ENCODE data around the gene RAB11FIP3. TPM values are rescaled to one million over a fixed set of nuclear protein-coding genes. Genes with fewer than 3 reads are reported as not detected.
A peak's percentile ranks its signal among the peaks of the same experiment; 100 is the strongest.
"Not testable (repeated sequence)": the region's sequence is repeated elsewhere in the genome, so short reads cannot be mapped to it uniquely, and the experiment has no call there.

Gene RAB11FIP3, protein sequence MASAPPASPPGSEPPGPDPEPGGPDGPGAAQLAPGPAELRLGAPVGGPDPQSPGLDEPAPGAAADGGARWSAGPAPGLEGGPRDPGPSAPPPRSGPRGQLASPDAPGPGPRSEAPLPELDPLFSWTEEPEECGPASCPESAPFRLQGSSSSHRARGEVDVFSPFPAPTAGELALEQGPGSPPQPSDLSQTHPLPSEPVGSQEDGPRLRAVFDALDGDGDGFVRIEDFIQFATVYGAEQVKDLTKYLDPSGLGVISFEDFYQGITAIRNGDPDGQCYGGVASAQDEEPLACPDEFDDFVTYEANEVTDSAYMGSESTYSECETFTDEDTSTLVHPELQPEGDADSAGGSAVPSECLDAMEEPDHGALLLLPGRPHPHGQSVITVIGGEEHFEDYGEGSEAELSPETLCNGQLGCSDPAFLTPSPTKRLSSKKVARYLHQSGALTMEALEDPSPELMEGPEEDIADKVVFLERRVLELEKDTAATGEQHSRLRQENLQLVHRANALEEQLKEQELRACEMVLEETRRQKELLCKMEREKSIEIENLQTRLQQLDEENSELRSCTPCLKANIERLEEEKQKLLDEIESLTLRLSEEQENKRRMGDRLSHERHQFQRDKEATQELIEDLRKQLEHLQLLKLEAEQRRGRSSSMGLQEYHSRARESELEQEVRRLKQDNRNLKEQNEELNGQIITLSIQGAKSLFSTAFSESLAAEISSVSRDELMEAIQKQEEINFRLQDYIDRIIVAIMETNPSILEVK
- total RNA-seq (10 to 100 TPM; 22.0 to 41.3 (median 29.7) TPM), polyA plus RNA-seq (10 to 100 TPM; 42.4 to 67.4 TPM)

DNA sequence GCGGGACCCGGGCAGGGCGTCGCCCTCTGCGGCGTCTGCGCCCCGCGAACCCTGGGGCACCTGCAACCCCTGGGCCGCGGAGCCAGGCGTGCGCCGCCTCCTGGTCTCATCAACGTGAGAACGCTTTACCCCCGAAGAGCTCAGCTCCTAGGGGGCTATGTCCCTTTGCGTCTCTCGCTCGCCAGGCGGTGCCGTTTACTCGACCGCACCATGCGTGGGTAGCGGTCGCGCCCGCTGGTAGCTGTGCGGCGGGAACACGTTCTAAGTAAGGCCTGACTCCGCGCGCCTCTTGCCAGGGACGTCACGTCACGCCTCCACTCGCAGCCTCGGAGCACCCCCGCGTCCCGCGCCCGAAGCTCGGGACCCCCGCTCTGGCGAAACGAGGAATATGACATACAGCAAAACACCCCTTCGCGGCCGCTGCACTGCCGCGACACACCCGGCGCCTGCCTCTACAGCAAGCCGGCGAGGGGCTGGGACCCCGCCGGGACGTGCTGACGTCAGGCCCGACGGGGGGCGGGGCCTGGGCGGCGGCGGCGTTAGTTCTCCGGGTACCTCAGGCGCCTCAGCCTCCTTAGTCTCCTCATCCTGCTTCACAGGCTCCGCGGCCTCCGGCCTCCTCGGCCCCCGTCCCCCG, at the start of gene RAB11FIP3:
Gene RAB11FIP3, plus strand, starts transcription at position 568 of the 637 bp plus-strand sequence. CDS start 358 bp downstream, outside the sequence.
- no peaks in the 10 kb centered on the region for H3K9me3 ChIP-seq
- no peaks in the 10 kb centered on the region for H3K36me3 ChIP-seq
- peak; percentile 72 to 91 (median 82) for DNase-seq
- peak within 1 kb of the TSS; percentile 80 to 93 (median 87) for H3K27ac ChIP-seq
- no peak for FAIRE-seq
- no peaks in the 10 kb centered on the region for H3K27me3 ChIP-seq
- TF ChIP-seq, protein P1, sequence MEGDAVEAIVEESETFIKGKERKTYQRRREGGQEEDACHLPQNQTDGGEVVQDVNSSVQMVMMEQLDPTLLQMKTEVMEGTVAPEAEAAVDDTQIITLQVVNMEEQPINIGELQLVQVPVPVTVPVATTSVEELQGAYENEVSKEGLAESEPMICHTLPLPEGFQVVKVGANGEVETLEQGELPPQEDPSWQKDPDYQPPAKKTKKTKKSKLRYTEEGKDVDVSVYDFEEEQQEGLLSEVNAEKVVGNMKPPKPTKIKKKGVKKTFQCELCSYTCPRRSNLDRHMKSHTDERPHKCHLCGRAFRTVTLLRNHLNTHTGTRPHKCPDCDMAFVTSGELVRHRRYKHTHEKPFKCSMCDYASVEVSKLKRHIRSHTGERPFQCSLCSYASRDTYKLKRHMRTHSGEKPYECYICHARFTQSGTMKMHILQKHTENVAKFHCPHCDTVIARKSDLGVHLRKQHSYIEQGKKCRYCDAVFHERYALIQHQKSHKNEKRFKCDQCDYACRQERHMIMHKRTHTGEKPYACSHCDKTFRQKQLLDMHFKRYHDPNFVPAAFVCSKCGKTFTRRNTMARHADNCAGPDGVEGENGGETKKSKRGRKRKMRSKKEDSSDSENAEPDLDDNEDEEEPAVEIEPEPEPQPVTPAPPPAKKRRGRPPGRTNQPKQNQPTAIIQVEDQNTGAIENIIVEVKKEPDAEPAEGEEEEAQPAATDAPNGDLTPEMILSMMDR (IDR thresholded peaks at IDR 0.05), result no peak
- whole genome bisulfite sequencing, 2 donors, result 0% methylated on average over 66 to 77 of the region's 77 CpGs
- peaks cover 6 to 16% (median 14%) of the 10 kb centered on the region in 3 donors for H3K4me1 ChIP-seq
- ATAC-seq, result peak; percentile 71 to 87 (median 84)
- H3K4me3 ChIP-seq, result peak within 1 kb of the TSS; percentile 48 to 81 (median 62)
- intact Hi-C loops (cut with DNase I), result no loop called here

DNA sequence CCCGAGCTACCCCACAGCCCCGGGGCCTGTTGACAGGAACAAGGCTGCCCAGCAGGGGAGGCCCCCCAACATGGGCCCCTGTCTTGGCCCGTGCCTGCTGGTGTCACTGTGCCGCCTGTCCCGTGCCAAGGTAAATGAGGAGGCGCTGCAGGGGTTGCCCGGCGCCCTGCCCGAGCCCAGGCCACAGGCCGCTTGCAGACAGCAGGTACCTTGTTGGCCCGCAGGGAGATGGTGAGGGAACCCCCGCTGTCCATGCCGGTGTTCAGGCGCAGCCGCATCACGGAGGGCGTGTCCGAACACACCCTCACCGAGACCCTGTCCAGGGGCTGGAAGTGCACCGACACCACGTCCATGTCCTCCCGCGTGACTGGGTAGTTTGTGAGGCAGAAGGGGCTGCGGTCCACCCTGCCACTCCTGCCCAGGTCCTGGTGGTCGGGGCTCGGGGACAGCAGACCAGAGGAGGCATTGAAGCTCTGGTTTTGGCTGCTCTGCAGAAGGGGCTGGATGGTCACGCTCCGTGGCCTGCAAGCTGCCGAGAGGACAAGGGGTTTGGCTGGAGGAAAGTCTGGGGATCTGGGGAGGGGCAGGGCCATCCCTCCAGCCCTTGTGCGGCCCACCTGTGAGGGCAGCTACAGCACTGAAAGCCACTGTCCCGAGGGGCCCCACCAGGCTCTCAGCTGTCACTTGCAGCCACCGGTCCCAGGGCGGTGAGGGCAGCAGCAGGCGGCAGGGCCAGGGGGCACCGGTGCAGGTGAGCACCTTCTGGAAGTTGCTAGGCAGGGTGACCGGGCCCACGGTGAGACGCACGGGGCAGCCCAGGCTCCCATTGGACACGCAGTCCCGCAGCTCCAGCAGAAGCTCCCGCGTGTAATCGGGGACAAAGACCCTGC, 49.3 kb upstream of the RAB11FIP3 start:
- Histone ChIP-seq H3K4me3 (no peak overlapping the region), H3K4me1 (peaks cover 9 to 16% (median 9%) of the 10 kb centered on the region in 3 donors), H3K27ac (no peak overlapping the region), H3K27me3 (no peaks in the 10 kb centered on the region), H3K9me3 (no peaks in the 10 kb centered on the region), H3K36me3 (peaks cover 0 to 34% (median 3%) of the 10 kb centered on the region in 3 donors)
- TF ChIP-seq, protein P1 (IDR thresholded peaks at IDR 0.05), result no peak
- peak in 5 of 6 donors; percentile 11 to 80 (median 49) for DNase-seq
- intact Hi-C loops (cut with DNase I), result no loop called here
- no peak for FAIRE-seq
- WGBS, 2 donors, result 90 to 92% methylated on average over 44 of the region's 44 CpGs
- ATAC-seq, result no peak

DNA sequence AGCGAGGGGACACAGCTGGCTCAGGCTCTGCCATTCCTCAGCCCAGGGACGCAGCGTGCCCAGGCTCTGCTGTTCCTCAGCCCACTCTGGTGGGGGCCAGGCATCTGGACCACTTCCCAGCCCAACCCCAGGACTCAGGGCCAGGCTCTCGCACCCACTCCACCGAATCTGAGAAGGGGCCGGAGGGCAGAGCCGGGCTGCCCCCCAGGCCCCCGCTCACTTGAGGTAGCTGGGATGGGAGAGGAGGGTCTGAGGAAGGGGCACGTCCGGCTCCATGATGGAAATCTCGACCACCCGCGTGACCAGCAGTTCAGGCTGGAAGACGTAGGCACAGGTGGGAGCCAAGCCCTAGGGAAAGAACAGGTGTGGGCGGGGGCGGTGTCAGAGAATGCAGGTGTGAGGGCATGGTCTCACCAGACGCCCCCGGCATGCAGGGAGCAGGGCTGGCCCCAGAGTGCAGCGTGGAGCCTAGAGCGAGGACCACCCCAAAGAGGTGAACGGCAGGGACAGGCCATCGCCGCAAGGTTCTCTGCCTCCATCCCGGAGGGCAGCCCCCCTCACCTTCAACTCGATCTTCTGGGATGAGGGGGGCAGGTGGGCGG, 48.5 kb upstream of the RAB11FIP3 start:
- Histone ChIP-seq H3K36me3 (peaks cover 0 to 34% (median 3%) of the 10 kb centered on the region in 3 donors), H3K9me3 (no peaks in the 10 kb centered on the region), H3K27ac (no peak overlapping the region), H3K4me3 (no peak overlapping the region), H3K27me3 (no peaks in the 10 kb centered on the region), H3K4me1 (peaks cover 9 to 16% (median 9%) of the 10 kb centered on the region in 3 donors)
- ATAC-seq (no peak), FAIRE-seq (no peak), DNase-seq (peak in 3 of 6 donors; percentile 22 to 46 (median 32))
- intact Hi-C loops (cut with DNase I), result no loop called here
- TF ChIP-seq, protein P1 (IDR thresholded peaks at IDR 0.05), result no peak
- 87 to 88% methylated on average over 26 of the region's 26 CpGs for WGBS, 2 donors

DNA sequence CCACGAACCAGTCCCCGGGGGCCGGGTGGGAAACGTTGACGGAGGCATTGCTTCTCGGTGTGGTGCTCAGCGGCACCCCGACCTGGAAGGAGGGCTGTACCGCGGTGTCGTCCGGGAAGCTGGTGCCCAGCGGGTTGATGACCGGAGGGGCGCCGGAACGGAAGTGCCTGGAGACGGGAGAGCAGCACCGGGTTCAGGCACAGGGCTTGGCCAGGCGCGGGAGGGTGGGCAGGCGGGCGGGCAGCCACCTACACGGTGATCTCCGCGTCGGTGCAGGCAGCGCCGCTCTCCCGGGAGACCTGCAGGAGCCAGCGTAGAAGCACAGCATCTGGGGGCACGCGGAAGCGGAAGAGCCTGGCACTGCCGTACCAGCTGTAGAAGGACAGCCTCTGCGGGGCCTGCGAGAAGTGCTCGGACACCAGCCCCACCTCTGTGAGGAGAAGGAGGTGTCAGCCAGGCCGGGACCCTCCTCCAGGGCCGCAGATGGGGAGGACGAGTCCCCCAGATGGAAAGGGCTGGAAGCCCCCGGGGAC, 48.0 kb upstream of the RAB11FIP3 start:
- no peak for ATAC-seq

DNA sequence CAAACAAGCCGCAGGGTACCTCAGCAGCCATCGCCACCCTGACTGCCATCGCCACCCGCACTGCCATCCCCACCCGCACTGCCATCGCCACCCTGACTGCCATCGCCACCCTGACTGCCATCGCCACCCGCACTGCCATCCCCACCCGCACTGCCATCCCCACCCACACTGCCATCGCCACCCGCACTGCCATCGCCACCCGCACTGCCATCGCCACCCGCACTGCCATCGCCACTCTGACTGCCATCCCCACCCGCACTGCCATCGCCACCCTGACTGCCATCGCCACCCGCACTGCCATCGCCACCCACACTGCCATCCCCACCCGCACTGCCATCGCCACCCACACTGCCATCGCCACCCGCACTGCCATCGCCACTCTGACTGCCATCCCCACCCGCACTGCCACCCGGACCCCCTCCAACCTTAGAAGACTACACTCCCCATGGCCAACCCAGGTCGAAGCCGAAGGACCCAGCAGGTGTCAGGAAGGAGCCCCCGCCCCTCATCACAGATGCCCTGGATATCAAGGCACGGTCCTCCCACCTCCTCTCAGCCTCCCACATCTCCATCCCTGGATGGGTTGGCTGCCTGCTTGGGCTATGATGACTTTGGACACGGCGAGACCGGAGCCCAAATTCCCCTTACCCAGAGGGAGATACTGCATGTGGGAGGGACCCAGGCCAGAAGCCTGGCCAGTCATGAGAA, 47.2 kb upstream of the RAB11FIP3 start:
- H3K4me3 ChIP-seq; ATAC-seq; H3K27me3 ChIP-seq; FAIRE-seq; H3K9me3 ChIP-seq; intact Hi-C loops (cut with DNase I): not testable (repeated sequence)
- DNase-seq, result peak in 1 of 6 donors; percentile 49
- 83 to 84% methylated on average over 36 of the region's 36 CpGs for WGBS, 2 donors
- Histone ChIP-seq H3K4me1 (peaks cover 9 to 16% (median 12%) of the 10 kb centered on the region in 3 donors), H3K27ac (peak overlapping the region in 3 of 4 donors; percentile 29 to 93 (median 83)), H3K36me3 (peaks cover 0 to 34% (median 3%) of the 10 kb centered on the region in 3 donors)

More for the DNA sequence above, 48.0 kb upstream of the RAB11FIP3 start:
- intact Hi-C loops (cut with DNase I), result no loop called here
- H3K4me3 ChIP-seq, result no peak overlapping the region
- no peaks in the 10 kb centered on the region for H3K27me3 ChIP-seq
- peaks cover 0 to 34% (median 3%) of the 10 kb centered on the region in 3 donors for H3K36me3 ChIP-seq
- TF ChIP-seq, protein P1 (IDR thresholded peaks at IDR 0.05), result no peak
- DNase-seq (peak in 4 of 6 donors; percentile 21 to 84 (median 61)), FAIRE-seq (no peak)
- H3K4me1 ChIP-seq, result peaks cover 9 to 16% (median 9%) of the 10 kb centered on the region in 3 donors
- 89% methylated on average over 37 to 42 of the region's 42 CpGs for WGBS, 2 donors
- no peaks in the 10 kb centered on the region for H3K9me3 ChIP-seq
- H3K27ac ChIP-seq, result no peak overlapping the region

Data from pancreas (tissue), 10 donors.